GM21390 (cell line): ENCODE data around the gene CHML.

Experiments
- ATAC-seq: cut with Tn5 transposase; IDR thresholded peaks from one replicate; pipeline ENCODE4 v1.9.1; 2021; ENCODE audit not compliant: unreplicated experiment

The CHML gene

DNA sequence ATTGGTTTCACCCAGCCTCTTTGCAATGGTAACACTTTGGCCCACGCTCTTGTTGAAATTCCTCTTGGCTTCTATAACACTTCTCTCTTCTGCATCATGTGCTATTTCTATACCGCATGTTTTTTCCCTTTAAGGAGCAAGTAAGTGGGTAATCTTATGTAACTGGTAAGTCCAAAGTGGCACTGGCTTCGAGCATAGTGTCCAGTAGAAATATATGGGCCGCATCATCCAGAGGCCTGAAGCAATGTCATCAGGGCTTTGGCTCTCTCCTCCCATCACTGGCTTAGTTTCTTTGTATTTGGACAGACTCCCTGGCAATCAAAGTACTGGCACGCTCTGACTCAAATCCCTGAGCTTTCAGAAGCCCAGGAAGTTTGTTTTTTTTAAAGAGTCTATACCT, 17.5 kb downstream of the CHML start:
- ATAC-seq, result no peak

GRCh38 chr1:241617426-241617825, 22.7 kb downstream of the CHML start:
- ATAC-seq, result no peak

DNA sequence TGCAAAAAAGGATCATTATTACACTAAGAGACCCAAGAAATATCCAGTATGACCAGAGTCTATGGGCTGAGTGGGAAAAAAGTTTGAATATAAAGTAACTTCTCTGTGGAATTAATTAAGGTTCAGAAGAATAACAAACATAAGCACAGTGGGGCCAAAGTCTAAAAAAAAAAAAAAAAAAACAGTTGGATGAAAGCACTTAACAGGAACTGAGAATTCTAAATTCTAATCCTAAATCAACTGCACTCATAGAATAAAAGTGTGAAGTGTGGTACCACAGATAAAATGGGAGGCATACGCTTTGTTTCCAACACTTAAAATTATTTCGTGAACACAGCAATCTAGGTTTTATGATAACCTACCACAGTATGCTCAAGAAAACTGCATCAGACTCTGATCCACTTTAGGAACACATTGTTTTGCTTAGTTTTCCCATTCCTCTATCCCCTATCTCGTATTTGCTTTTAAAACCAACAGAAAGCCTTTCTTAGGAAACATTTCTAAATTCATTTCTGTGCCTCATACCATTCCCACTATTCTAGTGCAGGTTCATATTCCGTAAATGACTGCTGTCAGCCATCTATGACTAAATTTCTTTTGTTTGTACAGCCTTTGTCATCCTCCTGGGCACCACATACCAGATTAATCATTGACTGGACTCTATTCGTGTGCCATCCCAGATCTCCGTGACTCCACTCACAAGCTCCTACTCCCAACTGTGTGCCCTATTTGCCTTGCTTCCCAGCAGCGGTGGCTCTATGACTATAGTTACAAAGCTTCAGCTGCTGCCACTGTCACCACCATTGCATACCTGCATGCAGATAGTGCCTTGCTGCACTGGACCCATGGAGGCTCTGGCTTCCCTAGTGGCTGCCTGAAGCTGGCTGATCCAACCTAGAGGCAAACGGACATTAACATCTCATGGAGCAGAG, 24.9 kb downstream of the CHML start:
- ATAC-seq, result no peak

DNA sequence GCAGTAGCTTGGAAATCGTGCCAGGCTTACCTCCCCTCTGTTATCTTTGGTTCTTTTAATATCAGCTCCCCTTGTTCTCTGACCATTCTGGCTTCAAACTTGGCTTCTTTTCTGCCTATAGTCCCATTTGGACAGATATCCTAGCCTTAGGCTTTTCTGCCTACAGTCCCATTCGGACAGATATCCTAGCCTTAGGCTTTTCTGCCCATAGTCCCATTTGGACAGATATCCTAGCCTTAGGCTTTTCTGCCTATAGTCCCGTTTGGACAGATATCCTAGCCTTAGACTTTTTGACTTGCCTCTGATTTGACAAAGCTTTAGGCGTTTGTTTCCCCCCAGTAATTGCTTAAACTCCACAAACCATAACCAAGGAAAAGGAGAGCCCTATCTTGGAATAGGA, 25.6 kb downstream of the CHML start:
- ATAC-seq, result no peak

- ATAC-seq, result no peak
These were observed 26.0 kb downstream of the CHML start for GRCh38 chr1:241614144-241614543.

DNA sequence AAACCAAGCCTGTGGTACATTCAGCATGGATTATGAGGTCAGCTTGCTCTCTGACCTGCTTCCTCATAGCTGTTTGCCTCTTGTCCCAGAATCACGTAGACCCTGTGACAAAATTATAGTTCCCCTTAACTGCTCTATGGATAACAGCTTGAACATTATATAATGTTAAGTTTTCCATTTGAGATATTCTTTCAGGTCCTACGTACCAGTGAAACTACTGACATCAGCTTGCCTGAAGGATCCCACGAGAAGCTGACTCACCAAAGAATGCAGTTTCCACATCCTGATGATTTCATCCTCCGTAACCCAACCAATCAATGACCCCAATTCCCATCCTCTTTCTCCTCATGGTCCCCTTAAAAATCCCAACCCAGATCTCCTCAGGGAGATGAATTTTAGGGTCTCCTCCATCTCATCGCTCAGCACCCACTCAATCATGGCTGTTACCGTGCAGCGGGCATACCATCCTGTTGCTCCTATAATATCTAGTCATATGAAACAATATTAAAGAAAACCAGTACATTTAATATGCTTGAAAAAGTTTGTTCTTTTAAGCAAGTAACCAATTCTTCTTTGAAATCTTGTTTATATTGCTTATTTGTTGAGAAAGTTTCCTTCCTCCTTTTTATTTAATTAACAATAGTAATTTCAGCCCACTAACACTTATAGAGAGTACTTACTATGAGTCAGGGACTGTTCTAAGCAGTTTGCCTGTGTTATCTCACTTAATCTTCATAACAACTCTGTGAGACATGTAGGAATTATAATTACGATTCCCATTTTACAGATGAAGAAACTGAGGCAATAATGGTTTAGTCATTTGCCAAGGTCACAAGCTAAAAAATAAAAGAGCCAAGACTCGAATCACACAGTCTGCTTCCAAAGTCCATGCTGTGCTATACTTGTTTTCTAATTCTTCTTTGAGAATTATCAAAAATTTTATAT, 27.4 kb downstream of the CHML start:
- no peak for ATAC-seq

GRCh38 chr1:241611736-241612135, 28.4 kb downstream of the CHML start:
- ATAC-seq, result no peak

DNA sequence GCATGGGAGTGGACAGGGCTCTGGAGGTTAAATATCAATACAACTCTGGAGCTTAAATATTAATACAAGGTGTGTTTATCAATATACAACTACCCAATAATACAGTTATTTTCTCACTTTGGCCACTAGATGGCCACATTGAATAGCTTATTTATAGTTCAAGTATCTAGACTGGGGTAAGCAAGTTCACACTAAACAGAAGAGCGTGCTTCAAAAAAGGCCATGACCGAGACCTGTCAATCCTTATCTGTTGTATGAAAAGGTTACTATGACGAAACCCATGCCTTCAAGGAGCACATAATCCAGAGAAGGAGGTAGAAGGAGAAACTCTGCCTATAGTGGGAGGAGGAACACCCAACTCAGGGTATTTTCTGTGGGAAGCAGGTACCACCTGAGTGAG, 29.1 kb downstream of the CHML start:
- ATAC-seq, result peak; percentile 92

DNA sequence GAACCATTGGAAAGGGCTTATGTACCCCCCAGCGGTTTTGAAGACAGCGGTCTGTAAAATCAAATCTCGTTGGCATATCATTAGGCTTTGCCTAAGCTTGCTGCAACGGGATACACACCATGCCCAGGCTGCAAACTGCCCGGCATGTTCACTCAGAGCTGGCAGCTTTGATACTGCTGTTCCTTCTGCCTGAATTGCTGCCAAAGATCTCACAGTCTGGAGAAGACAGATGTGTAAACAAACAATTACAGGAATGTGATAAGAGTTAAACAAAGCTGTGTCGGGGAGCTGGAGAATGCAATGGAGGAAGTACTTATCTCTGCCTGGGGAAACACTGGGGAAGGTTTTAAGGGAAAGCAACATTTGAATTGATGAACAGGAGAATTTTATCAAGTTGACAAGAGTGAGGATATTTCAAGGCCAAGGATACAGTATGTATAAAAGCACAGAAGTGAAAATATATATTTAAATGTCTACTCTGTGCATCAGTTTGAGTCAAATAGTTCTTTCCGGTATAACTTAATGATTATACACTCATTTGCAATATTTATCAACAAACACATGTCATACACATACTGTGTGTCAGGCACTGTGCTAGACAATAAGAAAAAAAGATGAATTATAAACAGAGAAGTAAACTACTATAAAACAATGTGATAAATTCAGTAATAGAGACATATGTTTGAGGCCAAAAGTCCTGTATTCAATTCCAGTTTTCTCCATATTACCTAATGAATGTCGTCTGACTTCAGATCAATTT, 29.9 kb downstream of the CHML start:
- no peak for ATAC-seq

GRCh38 chr1:241608379-241609033, 31.7 kb downstream of the CHML start:
- ATAC-seq, result no peak

DNA sequence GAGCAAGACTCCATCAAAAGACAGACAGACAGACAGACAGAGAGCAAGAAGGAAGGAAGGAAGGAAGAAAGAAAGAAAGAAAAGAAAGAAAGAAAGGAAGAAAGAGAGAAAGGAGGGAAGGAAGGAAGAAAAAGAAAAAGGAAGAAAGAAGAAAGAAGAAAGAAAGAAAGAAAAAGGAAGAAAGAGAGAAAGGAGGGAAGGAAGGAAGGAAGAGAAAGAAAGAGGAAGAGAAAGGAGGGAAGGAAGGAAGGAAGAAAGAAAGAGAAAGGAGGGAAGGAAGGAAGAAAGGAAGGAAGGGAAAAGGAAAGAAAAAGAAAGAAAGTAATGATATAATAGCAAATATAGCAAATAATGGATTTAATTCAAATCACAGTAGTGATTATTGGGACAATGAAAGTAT, 32.7 kb downstream of the CHML start:
- no peak for ATAC-seq

- no peak for ATAC-seq
These were observed 33.6 kb downstream of the CHML start for GRCh38 chr1:241606544-241606943.

GRCh38 chr1:241605146-241605805, 34.9 kb downstream of the CHML start:
- ATAC-seq, result no peak

- ATAC-seq, result no peak
These were observed 36.4 kb downstream of the CHML start for GRCh38 chr1:241603731-241604245.

GRCh38 chr1:241600496-241600901, 39.7 kb downstream of the CHML start:
- ATAC-seq, result peak; percentile 90

DNA sequence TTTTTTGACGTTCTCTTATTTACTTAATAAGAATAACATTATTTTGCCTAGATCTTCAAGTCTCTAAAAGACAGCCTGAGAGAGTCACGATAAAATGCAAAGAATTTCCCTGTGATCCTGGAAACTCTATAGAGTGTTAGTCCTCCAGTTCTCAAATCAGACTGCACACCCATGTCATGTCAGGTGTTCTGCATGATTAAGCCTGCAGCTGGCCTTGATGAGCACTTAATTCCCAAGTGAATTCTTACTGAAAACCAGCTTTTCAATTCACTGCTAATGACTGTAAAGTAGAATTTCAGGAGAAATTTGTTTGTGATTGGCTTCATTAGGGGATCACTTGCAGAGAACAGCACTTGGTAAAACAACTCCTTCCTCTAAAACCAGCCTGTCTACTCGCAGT, 41.9 kb downstream of the CHML start:
- ATAC-seq, result peak; percentile 24

GRCh38 chr1:241596633-241597032, 43.5 kb downstream of the CHML start:
- peak; percentile 21 for ATAC-seq

GRCh38 chr1:241593186-241593585, 47.0 kb downstream of the CHML start:
- no peak for ATAC-seq

- ATAC-seq, result peak; percentile 74
These were observed 47.8 kb downstream of the CHML start for GRCh38 chr1:241592273-241592958.
